HG02870 (cell line): Measurements from ENCODE around the gene MUSTN1.

Experiments
- ATAC-seq: cut with Tn5 transposase; IDR thresholded peaks from one replicate; pipeline ENCODE4 v1.9.1; 2021; ENCODE audit warnings: mild to moderate bottlenecking, moderate library complexity; ENCODE audit not compliant: unreplicated experiment

Gene MUSTN1

DNA sequence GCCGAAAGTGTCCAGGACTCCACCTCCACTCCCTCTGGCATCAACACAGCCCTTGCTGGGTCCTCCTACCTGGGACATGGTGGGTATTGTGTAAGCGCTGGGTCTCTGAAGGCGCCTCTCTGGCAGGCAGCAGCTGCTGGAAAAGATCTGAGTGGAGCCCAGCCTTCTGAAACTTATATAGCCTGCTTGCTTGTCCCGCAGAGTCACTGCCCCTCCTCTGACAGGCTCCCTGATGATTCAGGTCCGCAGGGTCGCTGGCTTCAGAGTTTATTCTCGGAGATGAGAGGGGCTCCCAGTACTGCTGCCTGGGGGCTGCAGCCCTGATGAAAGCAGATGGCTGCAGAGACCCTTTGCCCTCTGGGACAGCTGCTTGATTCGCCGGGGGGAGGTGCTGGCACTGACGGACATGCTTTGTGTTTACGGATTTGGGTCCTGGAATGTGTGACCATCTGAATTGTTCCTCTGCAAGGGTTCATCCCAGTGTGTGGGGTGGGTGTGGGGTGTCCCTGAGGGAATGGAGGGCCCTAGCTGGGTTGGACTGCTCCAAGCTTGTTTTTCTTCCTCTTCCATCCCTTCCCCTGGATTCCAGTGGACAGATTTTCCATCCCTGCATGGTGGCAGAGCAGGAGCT lies at the start of gene MUSTN1:
MUSTN1 (minus strand) TSS at position 149 of the 631 bp plus-strand sequence; CDS start at position 78, 71 bp downstream.
- ATAC-seq, result no peak

DNA sequence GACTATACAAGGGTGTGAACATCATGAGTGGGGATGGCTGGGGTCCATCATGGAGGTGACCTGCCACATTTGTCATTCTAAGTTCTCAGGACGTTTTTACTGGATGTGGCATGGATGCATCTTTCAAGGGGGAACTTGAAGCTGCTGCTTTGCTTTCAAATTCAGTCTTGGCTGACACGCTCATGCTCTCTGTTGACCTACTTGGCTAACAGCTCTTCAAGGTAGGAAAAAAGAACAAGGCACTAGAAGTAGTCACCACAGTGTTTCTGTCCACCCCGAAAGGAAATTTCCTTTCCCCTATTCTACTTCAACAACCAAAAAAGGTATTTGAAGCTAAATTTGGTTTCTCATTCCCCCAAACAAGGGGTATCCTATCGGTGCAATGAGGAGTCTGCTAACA lies 47.6 kb upstream of the MUSTN1 start:
- ATAC-seq, result no peak

DNA sequence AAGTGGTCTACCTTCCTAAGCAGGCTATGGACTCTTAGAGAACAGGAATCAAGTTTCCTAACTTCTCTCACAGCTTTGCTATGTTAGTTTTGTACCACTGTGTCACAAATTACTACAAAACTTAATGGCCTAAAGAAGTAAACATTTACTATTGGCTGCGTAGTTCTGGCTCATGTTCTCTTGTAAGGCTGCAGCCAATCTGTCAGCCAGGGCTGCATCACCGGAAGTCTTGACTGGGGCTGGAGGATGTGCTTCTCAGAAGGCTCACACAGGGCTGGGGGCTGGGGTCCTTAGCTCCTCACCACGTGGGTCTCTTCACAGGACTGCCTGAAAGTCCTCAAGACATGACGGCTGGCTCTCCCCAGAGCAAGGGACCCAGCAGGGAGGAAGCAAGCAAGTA lies 47.1 kb upstream of the MUSTN1 start:
- no peak for ATAC-seq

DNA sequence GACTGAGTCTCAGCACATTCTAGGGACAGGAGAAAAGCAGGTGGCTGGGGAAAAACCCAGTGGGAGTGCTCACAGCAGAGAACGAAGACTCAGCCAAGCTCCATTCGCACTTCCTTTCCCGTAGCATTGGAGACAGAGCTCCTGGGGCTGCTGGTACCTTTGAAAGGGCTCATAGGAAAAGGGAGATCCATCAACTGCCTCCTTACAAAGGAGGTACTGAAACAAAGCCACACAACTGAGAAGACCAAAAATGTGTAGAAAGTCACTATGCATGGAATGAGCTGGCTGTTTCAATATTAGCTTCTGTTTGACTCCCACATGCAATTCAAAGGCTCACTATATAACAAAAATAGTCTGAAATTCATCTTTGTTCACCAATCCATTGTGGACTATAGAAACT lies 45.7 kb upstream of the MUSTN1 start:
- peak; percentile 83 for ATAC-seq

DNA sequence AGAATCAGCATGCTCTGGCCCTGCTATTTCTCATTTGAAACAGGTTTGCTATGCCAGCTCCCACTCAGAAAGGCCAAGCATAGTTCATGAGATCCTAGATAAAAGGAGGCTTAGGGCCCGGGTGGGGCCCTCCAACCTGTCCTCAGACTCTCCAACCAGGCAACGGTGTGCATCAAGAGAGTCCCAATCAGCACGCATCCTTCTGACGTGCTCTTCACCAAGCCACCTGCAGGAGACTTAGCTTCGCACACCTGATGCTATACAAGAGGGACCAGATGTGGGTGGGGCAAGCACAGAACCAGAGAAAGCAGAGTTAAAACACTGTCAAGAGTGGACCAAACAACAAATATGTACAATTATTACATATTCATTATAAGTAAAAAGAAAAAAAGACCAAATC lies 45.2 kb upstream of the MUSTN1 start:
- ATAC-seq, result peak; percentile 27

DNA sequence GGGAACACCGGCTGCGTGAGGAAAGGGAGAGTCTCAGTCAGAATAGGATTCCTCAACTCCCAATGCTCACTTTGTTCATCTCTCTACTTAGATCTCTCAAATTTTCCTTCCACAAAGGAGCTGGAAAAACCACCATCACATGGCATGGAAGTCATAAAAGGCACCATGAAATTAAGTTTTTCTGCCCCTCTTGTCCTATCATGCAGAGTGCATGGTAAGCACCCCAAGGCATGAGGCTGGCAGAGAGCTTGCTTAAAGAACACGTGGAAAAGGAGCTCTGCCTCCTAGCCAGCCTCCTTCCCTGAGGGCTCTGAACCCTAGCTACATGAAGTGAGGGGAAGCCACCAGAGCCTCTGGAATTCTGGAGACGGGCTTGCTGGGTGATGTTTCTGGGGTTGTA lies 44.8 kb upstream of the MUSTN1 start:
- ATAC-seq, result no peak

DNA sequence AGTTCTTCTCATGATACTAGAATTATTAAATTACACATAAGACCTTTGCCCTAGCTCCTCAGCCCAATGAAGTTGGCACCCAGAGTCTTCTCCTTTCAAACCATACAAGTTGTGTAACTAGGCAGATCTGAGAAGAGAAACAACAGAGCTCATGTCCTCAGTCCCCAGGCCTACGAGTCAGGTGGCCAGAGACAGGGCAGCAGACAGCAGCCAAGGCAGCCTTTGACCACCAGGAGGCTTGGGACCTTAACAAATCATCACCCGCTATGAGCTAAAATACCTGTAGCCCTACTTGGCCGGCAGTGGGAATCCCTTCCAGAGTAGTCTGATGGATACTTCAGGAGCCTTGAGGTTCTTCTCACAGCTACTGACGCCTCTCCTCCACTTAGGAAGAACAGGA lies 44.3 kb upstream of the MUSTN1 start:
- no peak for ATAC-seq

DNA sequence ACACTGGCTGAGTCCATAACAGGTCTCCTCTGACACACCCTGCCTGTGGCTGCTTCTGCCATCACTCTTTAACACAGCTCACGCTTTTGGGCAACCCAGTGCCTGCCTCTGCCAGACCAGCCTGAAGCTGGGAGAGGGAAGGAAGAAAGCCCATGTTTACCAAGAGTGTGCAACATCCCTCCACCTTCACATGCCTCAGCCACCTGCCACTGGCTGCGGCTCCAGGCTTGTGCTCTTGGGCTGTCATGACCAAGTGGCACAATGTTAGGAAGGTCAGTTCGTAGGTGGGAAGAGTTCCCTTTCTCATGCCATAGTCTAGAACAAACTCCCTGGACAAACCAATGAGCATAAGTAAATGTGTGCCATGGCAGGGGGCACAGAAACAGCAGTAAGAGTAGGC lies 42.3 kb upstream of the MUSTN1 start:
- ATAC-seq, result no peak

DNA sequence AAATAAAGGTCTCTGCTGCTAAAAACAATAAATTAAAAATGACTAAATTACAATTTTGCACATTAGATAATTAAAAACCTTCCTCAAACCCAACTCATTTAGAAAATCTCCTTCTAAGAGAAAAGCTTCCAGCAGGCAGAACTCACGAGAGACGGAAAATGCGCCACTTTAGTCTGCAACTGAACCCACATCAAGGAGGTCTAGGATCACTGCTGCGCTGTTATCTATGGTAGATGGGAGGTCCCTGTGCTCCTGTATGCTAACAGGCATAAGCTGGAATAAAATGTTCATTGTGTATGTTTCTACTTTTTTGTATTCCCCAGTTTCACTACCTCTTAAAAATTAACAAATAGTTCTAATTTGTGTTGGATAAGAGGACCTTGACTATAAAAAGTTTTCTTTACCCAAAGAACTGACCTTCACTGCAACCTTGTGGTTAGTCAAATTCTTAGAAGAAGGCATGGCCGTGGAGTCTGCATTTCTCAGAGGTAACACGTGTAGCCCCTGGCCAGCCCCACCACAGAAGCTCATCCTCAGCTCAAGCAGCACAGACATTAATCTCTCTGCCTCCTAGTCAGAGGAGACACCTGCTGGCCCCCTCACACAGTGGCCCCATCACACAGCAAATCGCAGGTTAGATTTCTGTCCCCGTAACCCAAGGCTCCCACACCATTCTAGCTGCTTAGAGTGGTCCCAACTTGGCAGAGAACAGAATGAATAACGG lies 40.2 kb upstream of the MUSTN1 start:
- no peak for ATAC-seq

DNA sequence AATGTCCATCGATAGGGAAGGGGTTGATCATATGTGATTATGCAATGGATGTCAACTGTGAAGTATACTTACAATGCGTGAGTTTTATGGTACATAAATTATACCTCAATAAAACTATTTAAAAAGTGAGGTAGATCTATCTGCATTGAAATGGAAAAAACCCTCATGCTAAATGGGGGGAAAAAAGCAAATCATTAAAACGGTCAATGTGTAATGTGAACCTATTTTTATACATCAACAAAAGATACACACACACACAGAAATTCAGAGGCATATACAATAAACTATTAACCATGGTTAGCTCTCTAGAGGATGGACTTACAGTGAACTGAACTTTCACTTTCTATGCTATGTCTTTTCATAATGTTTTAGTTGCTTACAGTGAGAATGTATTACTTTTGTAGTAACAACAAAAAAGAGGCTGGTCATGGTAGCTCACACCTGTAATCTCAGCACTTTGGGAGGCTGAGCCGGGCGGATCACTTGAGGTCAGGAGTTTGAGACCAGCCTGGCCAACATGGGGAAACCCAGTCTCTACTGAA lies 39.4 kb upstream of the MUSTN1 start:
- no peak for ATAC-seq

DNA sequence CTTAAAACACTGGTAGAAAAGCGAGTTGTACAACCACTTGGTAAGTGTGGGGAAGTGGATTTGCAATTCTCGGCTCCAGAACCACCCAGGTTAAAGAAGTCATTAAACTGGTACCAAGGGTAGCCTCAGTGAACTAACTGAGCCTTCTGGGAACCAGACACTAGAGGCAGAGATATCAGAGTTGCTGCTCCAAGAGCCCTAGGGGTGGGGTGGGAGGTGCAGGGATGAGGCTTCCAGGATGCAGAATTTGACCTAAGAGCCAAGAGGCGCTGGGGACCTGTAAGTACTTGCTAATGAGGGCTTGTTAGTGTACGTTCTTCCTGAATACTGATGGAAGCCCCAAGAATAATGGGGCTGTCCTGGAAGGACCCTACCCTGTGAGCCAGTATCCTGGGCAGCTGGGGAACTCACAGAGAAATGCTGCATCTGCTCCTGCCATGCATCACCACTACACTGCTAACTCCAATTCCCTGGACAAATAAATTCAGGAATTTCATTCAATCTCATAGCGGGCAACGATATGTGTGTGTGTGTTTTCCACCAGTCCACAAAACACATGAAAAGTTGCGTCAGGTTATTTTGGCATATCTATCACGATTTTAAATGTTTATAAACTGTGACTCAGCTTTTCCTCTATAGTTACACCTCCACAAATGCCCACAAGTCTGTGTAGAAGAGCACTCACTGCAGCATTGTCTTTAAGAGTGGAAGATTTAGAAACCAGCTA lies 38.8 kb upstream of the MUSTN1 start:
- ATAC-seq, result no peak

DNA sequence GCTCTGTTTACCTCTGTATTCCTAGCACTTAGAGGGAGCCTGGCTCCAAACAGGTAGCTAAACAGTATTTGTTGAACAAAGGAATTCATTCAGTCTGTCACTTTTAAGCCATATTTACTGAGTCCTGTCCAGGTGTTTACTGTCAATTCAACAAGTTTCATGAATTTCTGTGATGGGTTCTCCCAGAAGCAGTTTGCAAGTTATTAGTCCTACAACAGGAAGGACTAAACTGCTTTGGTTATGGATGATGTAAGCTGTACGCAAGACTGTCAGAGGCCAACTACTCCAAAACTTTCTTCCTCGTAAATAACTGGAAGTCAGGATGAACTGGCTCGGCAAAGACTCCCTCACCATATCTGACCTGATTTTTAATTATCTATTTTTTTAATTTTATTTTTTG lies 37.4 kb upstream of the MUSTN1 start:
- ATAC-seq, result no peak

DNA sequence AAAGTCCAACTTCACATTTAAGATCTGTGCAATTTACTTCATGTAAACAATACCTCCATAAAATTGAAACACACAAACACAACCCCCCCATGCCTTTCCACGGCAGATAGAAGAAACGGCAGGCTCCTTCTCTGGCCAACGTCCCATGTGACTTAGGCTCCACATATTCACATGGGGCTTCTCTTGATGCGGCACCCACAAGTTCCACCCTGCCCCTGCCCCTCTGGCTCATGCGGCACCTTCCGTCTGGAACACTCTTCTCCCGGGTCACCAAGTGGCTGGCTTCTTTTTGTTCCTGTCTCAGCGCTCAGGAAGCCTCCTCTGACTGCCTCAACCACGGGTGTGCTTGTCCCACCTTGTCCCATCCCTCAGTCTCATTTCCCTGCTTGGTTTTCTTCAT lies 36.9 kb upstream of the MUSTN1 start:
- ATAC-seq, result no peak

DNA sequence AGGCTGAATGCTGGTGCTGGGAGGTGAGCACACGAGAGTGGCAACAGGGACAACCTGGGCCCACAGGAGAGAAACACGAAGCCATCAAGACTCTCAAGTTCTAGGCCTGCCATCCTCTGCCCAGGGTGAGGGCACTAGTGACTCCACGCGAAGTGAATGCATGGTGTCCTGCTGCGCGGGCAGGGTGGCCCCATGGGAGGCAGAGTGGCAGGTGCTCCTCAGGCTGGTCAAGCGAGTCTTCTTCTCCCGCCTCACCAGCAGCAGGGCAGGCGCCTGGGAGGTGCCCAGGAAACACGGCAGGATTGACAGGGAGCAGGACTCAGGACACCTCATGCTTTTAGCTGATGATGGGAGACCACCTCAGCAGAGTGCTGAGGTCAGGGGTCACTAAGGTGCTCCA lies 35.7 kb upstream of the MUSTN1 start:
- no peak for ATAC-seq

DNA sequence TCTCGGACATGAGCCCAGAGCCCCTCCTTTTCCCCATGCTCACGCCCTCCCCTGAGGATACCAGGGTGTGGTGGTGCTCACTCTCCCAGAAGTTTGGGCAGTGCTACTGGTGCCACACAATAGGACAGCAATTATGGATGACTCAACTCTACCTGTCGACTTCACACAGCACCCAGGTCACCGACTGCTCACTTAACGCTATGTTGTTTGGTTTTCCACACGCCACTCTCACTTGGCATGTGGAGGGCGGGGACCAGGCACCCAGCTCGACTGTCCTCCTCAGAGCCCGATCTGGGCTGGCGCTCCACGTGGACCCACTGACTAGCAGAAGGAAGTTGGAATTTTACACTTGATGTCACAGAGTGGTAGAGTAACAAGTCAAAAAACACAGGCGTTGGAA lies 31.6 kb upstream of the MUSTN1 start:
- no peak for ATAC-seq

DNA sequence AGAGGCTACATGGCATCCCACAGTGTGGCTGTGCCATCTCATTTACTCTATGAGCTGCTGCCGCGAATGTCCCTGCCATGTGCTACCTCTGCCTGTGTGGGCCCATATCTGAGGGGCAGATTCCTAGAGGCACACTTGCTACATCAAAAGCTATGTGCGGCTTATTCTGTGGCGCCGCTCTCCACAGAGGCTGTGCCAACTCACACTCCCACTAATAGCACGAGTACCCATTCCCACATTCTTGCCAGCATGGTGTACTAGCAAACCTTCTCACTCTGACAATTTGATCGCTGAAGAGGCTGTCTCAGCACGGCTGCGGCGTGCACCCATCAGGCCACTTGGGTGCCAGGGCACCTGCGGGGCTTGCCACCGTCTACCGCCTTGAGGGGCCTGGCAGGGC lies 31.2 kb upstream of the MUSTN1 start:
- ATAC-seq, result no peak

DNA sequence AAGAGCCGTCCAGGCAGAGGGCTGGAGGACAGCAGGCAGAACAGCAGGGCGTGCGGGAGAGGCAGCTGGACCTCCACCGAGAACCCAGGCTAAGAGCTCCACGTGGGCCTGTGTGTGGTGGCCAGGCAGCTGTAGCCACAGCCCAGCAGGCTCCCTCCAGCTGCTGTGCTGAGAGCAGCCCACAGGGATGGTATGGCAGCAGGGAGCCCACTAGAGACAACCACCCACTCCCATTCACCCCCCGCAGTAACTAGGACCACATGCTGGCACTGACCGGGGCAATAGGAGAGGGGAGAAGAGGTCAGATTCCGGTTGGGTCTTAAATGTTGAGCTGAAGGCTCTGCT lies 25.6 kb upstream of the MUSTN1 start:
- ATAC-seq, result no peak

DNA sequence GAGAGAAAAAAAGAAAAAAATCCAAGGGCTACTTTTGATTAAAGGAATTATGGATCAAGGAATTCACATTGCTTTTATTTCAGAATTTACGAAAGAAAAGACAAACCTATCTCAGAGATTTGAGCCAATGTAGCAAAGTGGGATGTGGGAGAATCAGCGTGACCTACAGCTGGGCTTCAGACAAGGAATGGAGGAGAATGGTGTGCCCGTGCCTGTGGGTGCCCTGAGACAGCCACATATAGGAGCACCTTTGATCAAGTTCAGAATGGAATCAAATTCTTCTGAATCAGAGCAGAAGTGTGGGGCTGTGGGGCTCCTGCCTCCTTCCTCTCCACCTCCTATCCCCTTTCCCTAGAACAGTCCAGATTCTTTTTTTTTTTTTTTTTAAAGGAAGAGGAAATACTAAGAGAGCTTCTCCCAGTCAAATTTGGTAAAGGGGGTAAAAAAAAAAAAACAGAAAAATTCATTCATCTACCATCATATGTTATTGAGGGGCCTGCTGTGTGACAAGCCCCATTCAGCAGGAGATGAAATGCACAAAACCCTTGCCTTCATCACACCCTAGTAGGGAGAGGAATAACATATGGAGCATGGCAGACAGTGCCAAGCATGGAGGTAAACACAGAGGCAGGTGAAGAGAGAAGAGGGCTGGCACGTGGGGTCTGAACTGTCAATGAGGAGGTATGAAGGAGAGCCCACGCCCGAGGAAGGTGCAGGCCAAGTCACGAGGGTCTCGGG lies 25.0 kb upstream of the MUSTN1 start:
- no peak for ATAC-seq

DNA sequence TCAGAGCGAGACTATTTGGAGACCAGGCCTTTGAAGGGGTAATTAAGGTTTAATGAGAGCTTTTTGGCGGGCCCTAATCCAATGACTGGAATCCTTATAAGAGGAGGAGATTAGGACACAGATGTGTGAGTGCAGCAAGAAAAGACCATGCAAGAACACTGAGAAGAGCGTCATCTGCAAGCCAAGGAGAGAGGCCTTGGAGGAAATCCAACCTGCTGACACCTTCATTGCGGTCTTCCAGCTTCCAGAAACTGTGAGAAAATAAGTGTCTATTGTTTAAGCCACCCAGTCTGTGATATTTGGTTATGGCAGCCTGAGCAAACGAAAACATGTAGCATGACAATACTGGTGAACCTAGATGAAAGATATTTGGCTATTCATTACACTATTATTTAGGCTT lies 23.0 kb upstream of the MUSTN1 start:
- no peak for ATAC-seq

DNA sequence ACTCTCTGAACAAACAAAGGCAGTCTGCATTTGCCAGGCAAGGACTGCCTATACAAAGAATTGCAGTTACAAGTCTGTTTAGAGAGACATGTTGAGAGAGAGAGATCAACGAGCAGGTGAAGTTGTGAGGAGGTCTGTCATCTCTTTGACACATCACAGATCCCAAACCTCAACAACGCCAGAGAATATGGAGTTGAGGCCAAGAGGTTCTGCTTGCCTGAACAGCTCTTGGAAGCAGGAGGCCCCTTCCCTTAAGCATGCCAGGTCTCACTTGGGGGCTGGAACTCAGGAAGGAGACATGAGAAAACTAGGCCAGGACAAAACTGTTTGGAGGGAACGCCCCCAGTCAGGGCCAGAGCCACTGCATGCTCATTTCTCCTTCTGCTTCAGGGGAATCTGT lies 22.3 kb upstream of the MUSTN1 start:
- ATAC-seq, result no peak

DNA sequence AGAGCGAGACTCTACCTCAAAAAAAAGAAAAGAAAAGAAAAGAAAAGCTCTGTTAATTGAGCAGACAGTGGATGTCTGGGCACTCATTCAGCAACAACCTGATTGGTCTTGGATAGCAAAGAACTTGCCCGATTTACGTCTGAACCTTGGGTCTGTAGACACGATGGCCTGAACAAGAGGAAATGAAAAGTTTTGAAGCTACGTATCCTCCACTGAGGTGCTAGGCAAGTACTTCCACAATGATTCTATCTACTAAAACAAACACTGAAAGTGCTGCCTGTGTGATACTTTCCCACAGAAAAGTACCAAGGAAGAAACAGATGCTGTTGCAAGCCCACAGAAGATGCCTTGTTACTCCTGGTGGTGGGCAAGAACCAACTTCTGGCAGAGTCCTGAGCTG lies 21.8 kb upstream of the MUSTN1 start:
- ATAC-seq, result no peak
